Chondrocyte (in vitro differentiated cells): ENCODE results near the gene ANAPC2. TPM values are rescaled to one million over a fixed set of nuclear protein-coding genes. Genes with fewer than 3 reads are reported as not detected.

ENCODE experiments used
- DNase-seq: peaks from one replicate; pipeline ENCODE4 v3.0.0; 2021; ENCODE audit warnings: mixed read lengths, low spot score
- H3K27ac Mint-ChIP-seq: one replicate; pipeline ENCODE4 v1.8.0; 2021; ENCODE audit warnings: mild to moderate bottlenecking, moderate library complexity, mixed read lengths; ENCODE audit not compliant: unreplicated experiment
- H3K27me3 Mint-ChIP-seq: 2 replicates; pipeline ENCODE4 v1.8.0; 2021; ENCODE audit warnings: low read depth, mixed read lengths
- H3K36me3 Mint-ChIP-seq: 2 replicates; pipeline ENCODE4 v1.8.0; 2021; ENCODE audit warnings: low read depth, mixed read lengths
- H3K4me1 Mint-ChIP-seq: 2 replicates; pipeline ENCODE4 v1.8.0; 2021; ENCODE audit warnings: low read depth, mild to moderate bottlenecking, mixed read lengths
- H3K4me3 Mint-ChIP-seq: one replicate; pipeline ENCODE4 v1.8.0; 2021; ENCODE audit warnings: mild to moderate bottlenecking, moderate library complexity, mixed read lengths; ENCODE audit not compliant: unreplicated experiment
- H3K9me3 Mint-ChIP-seq: 2 replicates; pipeline ENCODE4 v1.8.0; 2021; ENCODE audit warnings: low read depth, mixed read lengths
- CTCF ChIP-seq: fragments of 200-600 bp; sonication (generic); IDR thresholded peaks from 2 replicates; pipeline ENCODE4 v1.5.0; 2021; ENCODE audit warnings: antibody characterized with exemption, mild to moderate bottlenecking, moderate library complexity
- total RNA-seq: library from RNA; stranded (reverse); gene quantifications from 3 replicates; pipeline ENCODE4 v1.2.1, GENCODE V29; 2021

Gene ANAPC2
- total RNA-seq, 1 donor from 2014 or later, result 41.0 TPM

- no peak for TF ChIP-seq CTCF
- DNase-seq, result no peak
- H3K27me3 Mint-ChIP-seq, result peaks cover 31% of the 10 kb centered on the region
- H3K9me3 Mint-ChIP-seq, result no peaks in the 10 kb centered on the region
- H3K36me3 Mint-ChIP-seq, result no peaks in the 10 kb centered on the region
- H3K27ac Mint-ChIP-seq, result no peak overlapping the region
- H3K4me1 Mint-ChIP-seq, result peaks cover 8% of the 10 kb centered on the region
- H3K4me3 Mint-ChIP-seq, result no peak overlapping the region
These were observed 20.4 kb downstream of the ANAPC2 start for GRCh38 chr9:137167747-137168572.

DNA sequence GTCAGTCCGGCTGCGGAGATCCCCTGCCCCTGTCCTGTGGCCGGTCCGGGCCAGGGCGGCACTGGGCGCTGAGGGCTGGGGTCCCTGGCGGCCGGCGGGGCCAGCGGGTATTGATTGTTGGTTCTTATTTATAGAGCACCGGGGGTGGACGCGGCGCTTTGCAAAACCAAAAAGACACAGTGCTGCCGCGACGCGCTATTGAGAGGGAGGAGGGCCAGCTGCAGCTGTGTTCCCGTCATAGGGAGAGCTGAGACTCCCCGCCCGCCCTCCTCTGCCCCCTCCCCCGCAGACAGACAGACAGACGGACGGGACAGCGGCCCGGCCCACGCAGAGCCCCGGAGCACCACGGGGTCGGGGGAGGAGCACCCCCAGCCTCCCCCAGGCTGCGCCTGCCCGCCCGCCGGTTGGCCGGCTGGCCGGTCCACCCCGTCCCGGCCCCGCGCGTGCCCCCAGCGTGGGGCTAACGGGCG, 21.0 kb downstream of the ANAPC2 start:
- Mint-ChIP-seq H3K4me3 (no peak overlapping the region), H3K27me3 (peaks cover 32% of the 10 kb centered on the region), H3K27ac (no peak overlapping the region), H3K4me1 (peaks cover 8% of the 10 kb centered on the region), H3K9me3 (no peaks in the 10 kb centered on the region), H3K36me3 (no peaks in the 10 kb centered on the region)
- no peak for DNase-seq
- no peak for TF ChIP-seq CTCF

- H3K27ac Mint-ChIP-seq, result no peak overlapping the region
- peaks cover 34% of the 10 kb centered on the region for H3K27me3 Mint-ChIP-seq
- peaks cover 8% of the 10 kb centered on the region for H3K4me1 Mint-ChIP-seq
- H3K4me3 Mint-ChIP-seq, result no peak overlapping the region
- no peak for TF ChIP-seq CTCF
- H3K36me3 Mint-ChIP-seq, result no peaks in the 10 kb centered on the region
- no peak for DNase-seq
- no peaks in the 10 kb centered on the region for H3K9me3 Mint-ChIP-seq
These were observed 21.8 kb downstream of the ANAPC2 start for GRCh38 chr9:137166380-137167229.

DNA sequence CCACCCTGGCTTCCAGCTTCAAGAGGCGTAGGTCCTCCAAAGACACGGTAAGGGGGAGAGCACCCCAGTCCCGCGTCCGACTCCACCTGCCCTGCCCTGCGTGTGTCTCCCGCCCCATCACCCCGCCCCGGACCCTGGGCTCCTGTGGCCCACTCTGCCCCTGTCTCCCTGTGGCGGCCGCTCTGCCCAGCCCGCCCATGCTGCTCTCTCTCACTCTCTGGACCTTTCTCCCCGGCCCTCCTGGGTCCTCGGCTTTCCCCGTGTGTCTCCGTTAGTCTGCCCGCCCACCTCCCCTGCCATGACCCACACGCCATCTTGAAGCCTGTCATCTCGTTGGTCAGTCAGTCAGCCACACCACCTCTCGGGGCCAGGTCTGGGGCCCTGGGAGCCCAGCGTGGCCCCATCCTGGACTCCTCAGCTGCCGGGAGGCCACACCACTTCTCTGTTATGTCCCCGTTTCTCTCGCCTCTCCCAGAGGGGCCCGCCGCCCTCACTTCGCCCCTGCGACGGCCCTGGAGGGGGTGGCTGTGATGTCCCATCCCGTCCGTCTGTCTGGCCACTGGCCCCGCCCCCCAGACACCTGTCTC, 23.0 kb downstream of the ANAPC2 start:
- H3K27me3 Mint-ChIP-seq, result peaks cover 37% of the 10 kb centered on the region
- TF ChIP-seq CTCF, result no peak
- no peak overlapping the region for H3K27ac Mint-ChIP-seq
- H3K9me3 Mint-ChIP-seq, result no peaks in the 10 kb centered on the region
- no peak for DNase-seq
- peaks cover 8% of the 10 kb centered on the region for H3K4me1 Mint-ChIP-seq
- no peaks in the 10 kb centered on the region for H3K36me3 Mint-ChIP-seq
- H3K4me3 Mint-ChIP-seq, result no peak overlapping the region
